Measurements from ENCODE around the gene SSC5D.
"Not testable (repeated sequence)": the region's sequence is repeated elsewhere in the genome, so short reads cannot be mapped to it uniquely, and the experiment has no call there.

SSC5D gene

DNA sequence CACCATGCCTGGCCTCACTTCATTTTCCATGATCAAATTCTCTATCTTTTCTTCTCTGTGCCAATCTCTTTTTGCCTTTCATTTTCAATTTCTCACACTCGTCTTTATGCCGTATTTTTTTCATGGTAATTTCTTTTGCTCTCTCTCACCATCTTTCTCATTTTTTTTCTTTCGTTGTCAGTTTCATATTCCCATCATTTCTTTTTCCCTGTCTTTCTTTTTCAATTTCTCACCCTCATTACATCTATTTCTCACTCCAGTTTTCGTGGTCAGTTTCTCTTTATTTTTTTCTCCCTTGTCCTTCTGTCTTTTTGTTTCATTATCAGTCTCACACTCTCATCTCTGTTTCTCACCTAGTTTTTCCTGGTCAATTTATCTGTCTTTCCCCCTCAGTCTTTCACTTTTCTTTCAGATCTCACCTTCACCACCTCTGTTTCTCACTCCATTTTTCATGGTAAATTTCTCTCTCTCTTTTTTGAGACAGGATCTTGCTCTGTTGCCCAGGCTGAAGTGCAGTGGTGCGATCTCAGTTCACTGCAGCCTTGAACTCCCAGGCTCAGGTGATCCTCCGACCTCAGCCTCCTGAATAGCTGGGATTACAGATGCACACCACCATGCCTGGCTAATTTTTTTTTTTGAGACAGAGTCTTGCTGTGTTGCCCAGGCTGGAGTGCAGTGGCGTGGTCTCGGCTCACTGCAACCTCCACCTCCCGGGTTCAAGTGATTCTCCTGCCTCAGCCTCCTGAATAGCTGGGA, 14.1 kb downstream of the SSC5D start:
- no peak for DNase-seq (ENCODE audit: insufficient read length, low spot score)
- no peak for FAIRE-seq

DNA sequence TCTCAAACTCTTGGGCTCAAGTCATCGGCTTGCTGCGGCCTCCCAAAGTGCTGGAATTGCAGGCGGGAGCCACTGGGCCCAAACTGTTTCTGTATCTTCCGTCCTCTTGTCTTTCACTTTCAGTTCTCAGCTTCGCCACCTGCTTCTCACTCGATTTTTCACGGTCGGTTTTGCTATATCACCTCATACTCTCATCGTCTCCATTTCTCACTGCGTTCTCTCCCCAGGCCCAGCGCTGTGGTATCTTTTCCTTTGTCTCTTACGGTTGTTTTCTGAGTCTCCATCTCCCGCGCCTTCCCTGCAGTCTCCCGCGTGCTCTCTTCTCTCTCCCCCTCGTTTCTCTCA, 14.9 kb downstream of the SSC5D start:
- FAIRE-seq (no peak), DNase-seq (ENCODE audit: insufficient read length, low spot score) (no peak)

GRCh38 chr19:55503502-55504251, 15.4 kb downstream of the SSC5D start:
- DNase-seq (ENCODE audit: insufficient read length, low spot score) (peak; percentile 84), FAIRE-seq (peak; percentile 89)

DNA sequence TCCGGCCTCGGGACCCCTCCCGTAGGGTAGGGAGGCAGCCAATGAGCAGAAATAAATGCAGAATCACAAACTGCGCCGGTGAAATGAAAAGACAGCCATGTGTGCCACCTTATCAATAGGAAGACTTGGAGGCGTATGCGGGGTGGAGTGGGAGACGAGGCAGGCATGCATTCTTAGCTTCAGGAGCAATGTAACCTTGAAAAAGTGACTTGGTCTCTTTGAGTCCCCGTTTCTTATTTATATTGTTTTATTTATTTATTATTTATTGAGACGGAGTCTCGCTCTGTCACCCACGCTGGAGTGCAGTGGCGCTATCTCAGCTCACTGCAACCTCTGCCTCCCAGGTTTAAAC, 16.0 kb downstream of the SSC5D start:
- DNase-seq (ENCODE audit: insufficient read length, low spot score) (no peak), FAIRE-seq (no peak)

- no peak for DNase-seq (ENCODE audit: insufficient read length, low spot score)
- no peak for FAIRE-seq
Measured at GRCh38 chr19:55504981-55505380, 16.7 kb downstream of the SSC5D start.

GRCh38 chr19:55508120-55508519, 19.9 kb downstream of the SSC5D start:
- DNase-seq (ENCODE audit: insufficient read length, low spot score), result no peak
- no peak for FAIRE-seq

GRCh38 chr19:55516878-55517620, 28.8 kb downstream of the SSC5D start:
- peak; percentile 98 for DNase-seq (ENCODE audit: insufficient read length, low spot score)
- FAIRE-seq, result peak; percentile 95

DNA sequence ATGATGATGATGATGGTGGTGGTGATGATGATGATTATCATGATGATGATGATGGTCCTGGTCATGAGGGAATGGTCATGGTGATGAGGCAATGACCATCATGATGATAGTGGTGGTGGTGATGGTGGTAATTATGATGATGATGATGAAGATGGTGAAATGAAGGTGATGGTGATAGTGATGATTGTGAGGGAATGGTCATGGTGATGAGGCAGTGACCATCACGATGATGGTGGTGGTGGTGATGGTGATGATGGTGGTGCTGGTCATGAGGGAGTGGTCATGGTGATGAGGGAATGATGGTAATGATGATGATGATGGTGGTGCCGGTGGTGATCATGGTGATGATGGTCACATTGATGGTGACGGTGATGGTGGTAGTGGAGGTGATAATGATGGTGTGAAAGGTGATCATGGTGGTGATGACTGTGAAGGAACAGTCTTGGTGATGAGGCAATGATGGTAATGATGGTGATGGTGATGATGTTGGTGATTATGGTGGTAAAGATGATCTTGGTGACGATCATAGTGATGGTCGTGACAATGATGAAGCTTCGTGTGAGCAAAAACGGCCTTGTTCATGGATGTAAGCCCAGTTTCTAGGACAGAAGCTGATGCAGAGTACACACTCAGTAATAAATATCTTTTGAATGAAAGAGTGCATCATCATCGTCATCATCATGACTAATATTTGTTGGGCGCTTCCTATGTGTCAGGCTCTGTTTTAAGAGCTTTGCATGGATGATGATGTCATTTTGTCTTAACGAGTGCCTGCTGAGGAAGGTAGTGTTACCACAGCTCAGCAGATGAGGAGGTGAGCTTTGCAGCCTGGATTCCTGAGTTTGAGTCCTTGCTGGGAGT, 31.4 kb downstream of the SSC5D start:
- FAIRE-seq (peak; percentile 99), DNase-seq (ENCODE audit: insufficient read length, low spot score) (no peak)

DNA sequence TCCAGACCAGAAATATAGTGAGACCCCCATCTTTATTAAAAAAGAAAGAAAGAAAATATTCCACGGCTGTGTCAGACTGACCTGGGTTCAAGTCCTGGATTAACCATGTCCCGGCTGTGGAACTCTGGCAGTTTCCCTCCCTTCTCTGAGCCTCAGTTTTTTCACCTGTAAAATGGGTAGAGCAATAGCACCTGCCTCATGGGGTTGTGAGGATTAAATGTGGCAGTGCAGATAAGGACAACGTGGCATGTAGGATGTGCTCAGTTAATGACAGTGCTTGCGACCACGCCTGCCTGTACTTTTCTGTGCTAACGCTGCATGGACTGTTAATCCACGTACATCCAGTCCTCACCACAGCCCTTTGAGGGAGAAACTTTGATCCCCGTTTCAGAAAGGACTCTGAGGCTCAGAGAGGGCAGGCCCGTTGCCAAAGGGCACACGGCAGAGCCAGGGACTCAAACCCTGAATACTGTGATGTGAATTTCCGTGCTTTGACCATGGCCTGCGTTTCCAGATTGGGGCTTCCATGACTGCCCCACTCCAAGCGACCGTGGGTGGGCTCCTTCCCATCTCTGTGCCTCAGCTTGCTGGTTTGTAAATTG, 32.6 kb downstream of the SSC5D start:
- FAIRE-seq (no peak), DNase-seq (ENCODE audit: insufficient read length, low spot score) (no peak)

DNA sequence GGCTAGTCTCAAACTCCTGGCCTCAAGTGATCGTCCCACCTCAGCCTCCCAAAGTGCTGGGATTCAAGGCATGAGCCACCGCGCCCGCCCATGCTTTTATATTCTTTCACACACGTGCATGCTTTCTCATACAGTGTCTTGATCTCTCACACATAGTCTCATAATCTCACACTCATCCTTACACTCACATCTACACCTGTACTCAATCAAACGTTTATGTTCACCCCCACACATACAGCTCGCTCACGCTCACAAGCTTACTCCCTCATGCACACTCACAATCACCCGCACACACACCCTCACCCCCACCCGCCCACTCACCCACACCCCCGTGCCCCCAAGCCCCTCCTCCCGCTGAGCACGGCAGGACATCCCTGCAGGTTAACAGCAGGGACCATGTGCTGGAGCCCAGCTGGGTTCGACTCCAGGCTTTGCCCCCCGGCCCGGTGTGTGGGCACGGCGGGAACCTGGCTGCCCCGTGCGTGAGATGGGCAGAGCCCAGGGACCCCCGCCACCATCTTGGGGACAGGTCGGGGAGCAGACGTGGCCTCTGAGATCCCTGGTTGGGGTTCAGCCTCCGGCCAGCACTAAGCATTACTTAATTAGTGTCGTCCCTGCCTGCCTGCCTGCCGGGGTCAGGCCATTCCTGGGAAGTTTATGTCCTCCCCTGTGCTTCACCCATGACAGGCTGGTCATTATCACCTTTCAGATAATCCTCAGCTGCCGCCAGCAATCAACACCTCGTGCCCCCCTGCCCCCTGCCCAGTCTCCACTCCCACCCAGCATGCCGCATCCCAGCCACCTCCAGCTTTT, 37.3 kb downstream of the SSC5D start:
- DNase-seq (ENCODE audit: insufficient read length, low spot score) (no peak), FAIRE-seq (no peak)

- DNase-seq (ENCODE audit: insufficient read length, low spot score) (no peak), FAIRE-seq (no peak)
Measured at GRCh38 chr19:55526216-55527196, 38.3 kb downstream of the SSC5D start.

- FAIRE-seq, result peak; percentile 99
Measured at GRCh38 chr19:55527197-55528029, 39.2 kb downstream of the SSC5D start.

DNA sequence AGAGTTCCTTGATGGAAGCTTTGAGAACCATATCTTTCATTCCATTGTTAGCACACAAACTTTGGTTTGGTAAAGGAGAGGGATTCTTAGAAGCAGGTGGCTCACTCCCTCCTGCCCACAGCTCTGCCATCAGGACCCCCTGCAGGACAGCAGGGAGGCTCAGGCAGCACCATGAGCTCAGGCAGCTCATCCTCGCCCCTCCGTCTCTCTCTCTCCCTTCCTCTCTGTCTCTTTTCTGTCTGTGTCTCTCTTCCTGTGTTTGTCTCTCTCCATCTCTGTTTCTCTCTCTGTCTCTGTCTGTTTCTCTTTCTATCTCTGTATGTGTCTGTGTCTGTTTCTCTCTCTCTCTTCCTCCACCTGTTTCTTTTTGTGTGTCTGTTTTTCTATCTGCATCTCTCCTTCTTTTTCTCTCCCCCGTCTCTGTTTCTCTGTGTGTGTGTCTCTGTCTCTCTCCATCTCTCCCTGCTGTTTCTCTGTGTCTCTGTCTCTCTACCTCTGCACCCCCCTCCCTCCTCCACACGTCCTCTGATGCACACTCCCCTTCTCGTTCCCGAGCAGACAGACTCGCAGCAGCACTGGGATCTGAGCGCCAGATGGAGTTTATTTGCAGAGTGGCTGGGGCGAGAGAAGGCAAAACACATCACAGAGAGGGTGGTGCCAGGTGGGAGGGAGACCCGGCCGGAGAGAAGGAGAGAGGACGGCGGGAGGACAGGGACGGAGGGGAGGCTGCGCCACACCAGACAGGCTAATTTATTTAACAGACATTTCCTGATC, 40.0 kb downstream of the SSC5D start:
- no peak for FAIRE-seq
- DNase-seq (ENCODE audit: insufficient read length, low spot score), result no peak

More at GRCh38 chr19:55527197-55528029, 39.2 kb downstream of the SSC5D start:
- no peak for DNase-seq (ENCODE audit: insufficient read length, low spot score)

- FAIRE-seq (no peak), DNase-seq (ENCODE audit: insufficient read length, low spot score) (no peak)
Measured at GRCh38 chr19:55529636-55530234, 41.5 kb downstream of the SSC5D start.

DNA sequence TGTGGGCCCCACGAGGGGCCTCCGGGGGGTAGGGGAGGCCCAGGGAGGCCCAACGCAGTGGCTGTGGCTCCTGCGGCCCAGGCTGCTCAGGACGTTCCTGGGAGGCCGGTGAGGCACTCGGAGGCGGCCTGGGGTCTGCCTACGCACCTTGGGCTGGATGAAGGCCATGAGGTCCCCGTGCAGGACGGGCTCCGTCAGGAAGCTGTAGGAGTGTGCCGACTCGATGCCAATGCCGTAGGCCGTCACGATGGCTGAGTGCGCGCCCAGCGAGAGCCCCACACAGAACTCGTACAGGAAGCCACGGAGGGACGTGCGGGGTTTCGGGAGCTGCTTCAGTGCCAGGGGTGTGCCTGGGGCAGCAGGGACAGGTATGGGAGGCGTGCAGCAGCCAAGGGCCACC, 42.8 kb downstream of the SSC5D start:
- no peak for DNase-seq (ENCODE audit: insufficient read length, low spot score)
- no peak for FAIRE-seq

GRCh38 chr19:55534280-55534679, 46.0 kb downstream of the SSC5D start:
- FAIRE-seq; DNase-seq (ENCODE audit: insufficient read length, low spot score): not testable (repeated sequence)

All from HTR-8/SVneo (cell line).